Measurements from ENCODE around the gene MDFI. TPM values are rescaled to one million over a fixed set of nuclear protein-coding genes. Genes with fewer than 3 reads are reported as not detected.

The MDFI gene
- polyA plus RNA-seq, 1 donor from 2014 or later, result 42.5 TPM

GRCh38 chr6:41677124-41677921 lies 39.1 kb downstream of the MDFI start:
- Histone ChIP-seq H3K9me3 (ENCODE audit: low read length) (no peaks in the 10 kb centered on the region), H3K79me2 (replicated peaks; ENCODE audit: insufficient read depth, low read length) (no peaks in the 10 kb centered on the region), H3K27me3 (ENCODE audit: insufficient read depth, low read depth, low read length) (no peaks in the 10 kb centered on the region), H3K4me3 (ENCODE audit: low read length) (peak overlapping the region; percentile 23), H3K9ac (ENCODE audit: low read length) (peak overlapping the region; percentile 62), H3K36me3 (ENCODE audit: insufficient read depth, low read length) (no peaks in the 10 kb centered on the region), H3F3A (ENCODE audit: insufficient read depth, low read length, poor library complexity, severe bottlenecking) (peaks cover 10% of the 10 kb centered on the region), H3K27ac (ENCODE audit: low read length) (peak overlapping the region; percentile 93), H3K4me2 (ENCODE audit: low read length) (peak overlapping the region; percentile 24), H4K20me1 (ENCODE audit: insufficient read depth) (no peaks in the 10 kb centered on the region), H3K9me2 (ENCODE audit: insufficient read depth, low read length) (no peaks in the 10 kb centered on the region), H2AFZ (ENCODE audit: low read depth, low read length) (no peak overlapping the region)
- peak; percentile 94 for TF ChIP-seq POLR2AphosphoS5 (IDR thresholded peaks at IDR 0.05)
- no peak for TF ChIP-seq CTCF (IDR thresholded peaks at IDR 0.05; ENCODE audit: poor library complexity, severe bottlenecking)
- TF ChIP-seq EZH2 (IDR thresholded peaks at IDR 0.05; ENCODE audit: borderline replicate concordance, insufficient read depth, low read length, poor library complexity, severe bottlenecking), result no peak
- TF ChIP-seq RAD21 (conservative IDR thresholded peaks at IDR 0.05), result no peak
- TF ChIP-seq REST (IDR thresholded peaks at IDR 0.05; ENCODE audit: borderline replicate concordance), result no peak
- TF ChIP-seq SMC3 (conservative IDR thresholded peaks at IDR 0.05; ENCODE audit: poor library complexity), result no peak
- TF ChIP-seq MXI1 (conservative IDR thresholded peaks at IDR 0.05; ENCODE audit: poor library complexity, severe bottlenecking), result peak; percentile 54
- TF ChIP-seq EP300 (conservative IDR thresholded peaks at IDR 0.05; ENCODE audit: poor library complexity, severe bottlenecking), result peak; percentile 89
- TF ChIP-seq TAF1 (IDR thresholded peaks at IDR 0.05; ENCODE audit: low read depth), result no peak

GRCh38 chr6:41678511-41679084 lies 40.3 kb downstream of the MDFI start:
- H3K79me2 ChIP-seq (replicated peaks; ENCODE audit: insufficient read depth, low read length), result no peaks in the 10 kb centered on the region
- no peak overlapping the region for H3K4me2 ChIP-seq (ENCODE audit: low read length)
- peak overlapping the region; percentile 93 for H3K27ac ChIP-seq (ENCODE audit: low read length)
- no peaks in the 10 kb centered on the region for H3K36me3 ChIP-seq (ENCODE audit: insufficient read depth, low read length)
- no peaks in the 10 kb centered on the region for H3K9me2 ChIP-seq (ENCODE audit: insufficient read depth, low read length)
- H3F3A ChIP-seq (ENCODE audit: insufficient read depth, low read length, poor library complexity, severe bottlenecking), result peaks cover 10% of the 10 kb centered on the region
- H3K9ac ChIP-seq (ENCODE audit: low read length), result peak overlapping the region; percentile 62
- no peak overlapping the region for H3K4me3 ChIP-seq (ENCODE audit: low read length)
- H3K27me3 ChIP-seq (ENCODE audit: insufficient read depth, low read depth, low read length), result no peaks in the 10 kb centered on the region
- H2AFZ ChIP-seq (ENCODE audit: low read depth, low read length), result no peak overlapping the region
- no peaks in the 10 kb centered on the region for H3K9me3 ChIP-seq (ENCODE audit: low read length)
- H4K20me1 ChIP-seq (ENCODE audit: insufficient read depth), result no peaks in the 10 kb centered on the region
- TF ChIP-seq EZH2 (IDR thresholded peaks at IDR 0.05; ENCODE audit: borderline replicate concordance, insufficient read depth, low read length, poor library complexity, severe bottlenecking) (no peak), EP300 (conservative IDR thresholded peaks at IDR 0.05; ENCODE audit: poor library complexity, severe bottlenecking) (no peak), SMC3 (conservative IDR thresholded peaks at IDR 0.05; ENCODE audit: poor library complexity) (no peak), POLR2AphosphoS5 (IDR thresholded peaks at IDR 0.05) (no peak), RAD21 (conservative IDR thresholded peaks at IDR 0.05) (no peak), REST (IDR thresholded peaks at IDR 0.05; ENCODE audit: borderline replicate concordance) (no peak), TAF1 (IDR thresholded peaks at IDR 0.05; ENCODE audit: low read depth) (no peak), MXI1 (conservative IDR thresholded peaks at IDR 0.05; ENCODE audit: poor library complexity, severe bottlenecking) (no peak), CTCF (IDR thresholded peaks at IDR 0.05; ENCODE audit: poor library complexity, severe bottlenecking) (no peak)

Data from neural cell (in vitro differentiated cells).